ENCODE results near the gene ERCC6L2.

DNA sequence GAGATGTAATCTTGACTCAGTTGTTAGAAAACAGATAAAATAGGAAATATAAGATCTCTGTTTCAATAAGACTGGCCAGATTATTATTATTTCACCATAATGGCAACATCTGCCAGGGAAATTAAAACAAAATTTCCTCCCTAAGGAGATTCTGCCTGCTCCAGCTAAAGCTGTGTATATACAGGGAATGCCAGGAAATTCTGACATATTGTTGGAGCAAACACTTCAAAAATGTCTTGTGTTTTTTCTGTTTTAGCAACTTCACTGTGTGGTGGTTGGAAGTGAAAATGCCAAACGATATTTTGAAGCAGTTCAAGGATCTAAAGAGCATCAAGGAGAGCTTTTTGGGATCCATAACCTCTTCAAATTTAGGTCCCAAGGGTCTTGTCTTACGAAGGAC lies 90.8 kb downstream of the ERCC6L2 start:
- TF ChIP-seq CTCF (IDR thresholded peaks at IDR 0.05) (no peak), POLR2AphosphoS5 (IDR thresholded peaks at IDR 0.05) (no peak)
